ENCODE results near the gene OR10D3.

Gene OR10D3

DNA sequence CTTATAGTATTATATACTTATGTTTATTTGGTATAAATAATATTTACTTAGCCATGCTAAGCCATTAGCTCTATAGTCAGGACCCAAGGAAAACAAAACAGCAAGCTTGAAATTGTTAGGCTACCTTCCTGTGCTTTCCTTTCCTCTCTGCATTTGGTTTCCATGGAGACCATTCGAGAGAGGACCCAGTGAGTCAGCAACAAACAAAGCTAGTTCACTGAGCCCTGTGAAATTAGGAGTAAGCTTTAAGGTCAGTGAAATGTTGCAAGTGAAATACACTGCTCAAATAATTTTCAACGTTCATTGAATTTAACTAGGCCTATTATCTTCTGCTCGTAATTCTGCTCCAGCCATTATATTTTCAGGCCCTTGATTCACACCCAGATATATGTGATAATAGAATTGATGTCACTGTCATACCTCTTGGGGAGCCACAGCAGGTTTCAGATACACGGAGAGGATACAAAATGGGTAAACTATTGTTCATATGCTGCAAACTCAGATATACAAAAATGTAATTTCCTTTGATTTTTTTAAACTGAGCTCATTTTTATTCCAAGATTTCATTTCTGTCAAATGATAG is 9.1 kb upstream of the OR10D3 start:
- H3K4me1 ChIP-seq (ENCODE audit: insufficient read depth, low read length), result 0 out of 2 replicates have a peak, but pooled peaks cover 3% of the 10 kb centered on the region
- no peaks in the 10 kb centered on the region for H3K36me3 ChIP-seq (ENCODE audit: insufficient read depth, low read length)
- H3K9ac ChIP-seq (ENCODE audit: low read depth, low read length), result no peak overlapping the region
- H3K9me3 ChIP-seq (ENCODE audit: control insufficient read depth, insufficient read depth, low read length), result no peaks in the 10 kb centered on the region

DNA sequence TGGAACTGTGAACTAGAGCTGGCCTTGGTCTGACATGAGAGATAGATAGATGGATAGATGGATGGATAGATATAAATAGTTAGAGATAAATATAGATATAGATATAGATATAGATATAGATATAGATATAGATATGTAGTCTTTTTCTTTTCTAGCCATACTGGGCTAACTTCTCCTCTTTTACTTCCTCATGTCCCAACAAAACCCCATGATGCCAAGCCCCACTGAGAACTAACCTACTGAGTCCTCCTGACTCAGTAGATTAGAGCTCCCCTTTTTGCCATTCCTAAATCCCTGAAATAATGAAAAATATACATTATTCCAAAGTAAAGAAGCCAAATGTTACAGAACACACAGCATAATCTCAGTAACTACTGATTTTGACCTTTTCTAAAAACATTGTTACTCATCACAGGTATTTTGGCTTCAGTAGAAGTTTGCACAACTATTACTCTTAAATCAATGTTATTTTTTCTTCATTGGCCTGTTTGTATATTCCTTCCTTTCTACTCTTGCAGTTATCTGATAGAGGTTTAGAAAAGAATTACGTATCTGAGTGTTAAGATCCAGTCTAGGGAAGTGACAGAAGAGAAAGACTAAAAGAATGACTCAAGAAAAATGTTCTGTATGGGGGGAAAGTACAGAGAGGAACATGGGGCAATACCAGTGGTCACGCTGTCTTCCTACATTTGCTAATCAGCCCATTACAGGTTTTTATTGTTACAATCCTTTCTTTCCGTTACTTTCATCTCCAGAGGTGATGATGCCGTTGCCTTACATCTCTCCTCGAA is 6.0 kb upstream of the OR10D3 start:
- H3K4me1 ChIP-seq (ENCODE audit: insufficient read depth, low read length), result 0 out of 2 replicates have a peak, but pooled peaks cover 3% of the 10 kb centered on the region
- no peak overlapping the region for H3K9ac ChIP-seq (ENCODE audit: low read depth, low read length)
- H3K9me3 ChIP-seq (ENCODE audit: control insufficient read depth, insufficient read depth, low read length), result no peaks in the 10 kb centered on the region
- H3K36me3 ChIP-seq (ENCODE audit: insufficient read depth, low read length), result no peaks in the 10 kb centered on the region

DNA sequence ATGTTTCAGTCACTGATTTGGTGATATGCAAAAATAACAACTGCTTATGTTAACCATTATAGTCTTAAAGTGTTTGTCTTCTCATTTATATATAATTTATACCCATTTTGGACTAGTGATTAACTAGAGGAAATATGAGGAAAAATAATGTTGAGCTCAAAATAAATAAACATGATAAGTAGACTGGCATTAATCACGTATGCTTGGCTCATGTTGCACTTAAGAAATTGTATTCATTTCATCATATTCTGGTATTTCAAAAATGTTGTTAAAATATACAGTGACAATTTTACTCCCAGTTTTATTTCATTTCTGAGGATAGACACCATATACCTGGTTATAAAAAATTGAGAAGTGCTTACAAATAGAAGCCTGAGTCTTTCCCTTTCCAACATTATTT is 3.8 kb upstream of the OR10D3 start:
- no peaks in the 10 kb centered on the region for H3K36me3 ChIP-seq (ENCODE audit: insufficient read depth, low read length)
- H3K9ac ChIP-seq (ENCODE audit: low read depth, low read length), result no peak overlapping the region
- H3K9me3 ChIP-seq (ENCODE audit: control insufficient read depth, insufficient read depth, low read length), result no peaks in the 10 kb centered on the region

DNA sequence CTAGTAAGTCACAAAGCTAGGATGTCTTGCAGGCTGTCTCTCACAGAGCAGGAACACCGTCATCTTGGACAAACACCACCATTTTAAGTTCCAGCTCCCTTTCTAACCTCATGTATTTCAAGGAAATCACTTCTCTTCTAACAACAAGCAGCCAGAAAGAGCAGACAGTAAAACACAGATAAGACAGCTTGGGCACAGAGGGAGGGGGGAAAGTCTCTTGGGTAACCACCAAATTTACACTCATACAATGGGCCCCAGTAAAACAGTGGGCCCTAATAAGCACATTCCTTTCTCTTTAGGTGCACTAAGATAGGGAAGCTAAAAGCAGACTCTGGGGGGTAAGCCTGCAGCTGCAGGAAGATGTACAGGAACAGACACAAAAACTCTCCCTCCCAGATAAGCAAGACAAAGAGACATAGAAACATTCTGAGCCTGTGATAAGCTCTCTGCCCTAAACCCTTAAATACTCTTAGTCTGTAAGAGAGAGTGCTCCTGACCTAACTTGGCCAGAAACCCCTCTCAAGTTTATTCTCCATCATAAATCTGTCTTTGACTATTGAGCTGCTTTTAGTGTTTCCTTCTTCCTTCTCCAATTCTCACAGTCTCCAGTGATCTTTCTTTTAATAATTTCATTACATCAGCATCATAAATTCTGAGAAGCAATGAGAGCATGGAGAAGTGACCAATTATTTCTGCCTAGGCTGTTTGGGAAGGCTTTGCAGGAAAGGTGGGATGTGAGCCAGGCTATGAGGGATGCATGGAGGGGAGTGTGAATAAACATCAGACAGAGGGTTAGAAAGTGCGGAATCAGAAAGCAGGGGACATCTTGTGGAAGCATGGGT is 7.4 kb downstream of the OR10D3 start:
- H3K9ac ChIP-seq (ENCODE audit: low read depth, low read length), result no peak overlapping the region
- H3K4me1 ChIP-seq (ENCODE audit: insufficient read depth, low read length), result no peaks in the 10 kb centered on the region
- no peaks in the 10 kb centered on the region for H3K9me3 ChIP-seq (ENCODE audit: control insufficient read depth, insufficient read depth, low read length)
- no peaks in the 10 kb centered on the region for H3K36me3 ChIP-seq (ENCODE audit: insufficient read depth, low read length)

More for the DNA sequence above, 3.8 kb upstream of the OR10D3 start:
- 0 out of 2 replicates have a peak, but pooled peaks cover 3% of the 10 kb centered on the region for H3K4me1 ChIP-seq (ENCODE audit: insufficient read depth, low read length)

DNA sequence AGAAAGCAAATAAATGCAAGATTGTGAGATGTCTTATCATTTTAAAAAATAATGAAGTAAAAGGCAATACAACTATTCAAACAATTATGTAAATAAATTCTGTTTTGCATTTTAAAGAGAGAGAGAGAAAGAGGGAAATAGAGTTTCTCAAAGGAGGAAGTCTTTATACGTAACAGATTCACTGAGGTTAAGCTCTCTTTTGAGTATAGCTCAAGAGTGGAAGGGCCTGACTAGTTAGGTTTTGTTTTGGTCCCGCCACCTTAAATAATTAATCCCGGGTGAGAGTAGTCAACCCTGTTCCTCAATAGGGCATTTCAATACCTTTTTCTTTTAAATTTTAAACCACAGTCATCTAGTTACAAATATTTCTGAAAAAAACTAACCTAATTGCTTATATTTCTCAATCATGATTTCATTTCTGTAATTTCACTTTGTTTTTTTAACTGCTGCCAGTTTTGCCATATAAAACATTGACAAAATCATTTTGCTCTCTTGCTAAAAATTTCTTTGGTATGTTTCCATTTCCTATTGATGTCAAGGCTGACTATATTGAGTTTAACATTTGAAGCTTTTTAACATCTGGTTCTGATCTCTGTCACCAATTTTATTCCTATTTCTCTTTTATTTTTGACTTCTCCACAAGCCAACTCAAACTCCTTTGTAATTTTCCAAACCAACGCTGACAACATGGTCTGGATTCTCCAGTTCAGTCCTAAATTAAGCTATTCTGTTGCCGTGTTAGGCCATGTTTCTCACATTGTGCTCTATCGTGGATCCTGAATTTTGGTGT is 10.3 kb downstream of the OR10D3 start:
- Histone ChIP-seq H3K9ac (ENCODE audit: low read depth, low read length) (no peak overlapping the region), H3K36me3 (ENCODE audit: insufficient read depth, low read length) (no peaks in the 10 kb centered on the region), H3K4me1 (ENCODE audit: insufficient read depth, low read length) (no peaks in the 10 kb centered on the region), H3K9me3 (ENCODE audit: control insufficient read depth, insufficient read depth, low read length) (no peaks in the 10 kb centered on the region)

DNA sequence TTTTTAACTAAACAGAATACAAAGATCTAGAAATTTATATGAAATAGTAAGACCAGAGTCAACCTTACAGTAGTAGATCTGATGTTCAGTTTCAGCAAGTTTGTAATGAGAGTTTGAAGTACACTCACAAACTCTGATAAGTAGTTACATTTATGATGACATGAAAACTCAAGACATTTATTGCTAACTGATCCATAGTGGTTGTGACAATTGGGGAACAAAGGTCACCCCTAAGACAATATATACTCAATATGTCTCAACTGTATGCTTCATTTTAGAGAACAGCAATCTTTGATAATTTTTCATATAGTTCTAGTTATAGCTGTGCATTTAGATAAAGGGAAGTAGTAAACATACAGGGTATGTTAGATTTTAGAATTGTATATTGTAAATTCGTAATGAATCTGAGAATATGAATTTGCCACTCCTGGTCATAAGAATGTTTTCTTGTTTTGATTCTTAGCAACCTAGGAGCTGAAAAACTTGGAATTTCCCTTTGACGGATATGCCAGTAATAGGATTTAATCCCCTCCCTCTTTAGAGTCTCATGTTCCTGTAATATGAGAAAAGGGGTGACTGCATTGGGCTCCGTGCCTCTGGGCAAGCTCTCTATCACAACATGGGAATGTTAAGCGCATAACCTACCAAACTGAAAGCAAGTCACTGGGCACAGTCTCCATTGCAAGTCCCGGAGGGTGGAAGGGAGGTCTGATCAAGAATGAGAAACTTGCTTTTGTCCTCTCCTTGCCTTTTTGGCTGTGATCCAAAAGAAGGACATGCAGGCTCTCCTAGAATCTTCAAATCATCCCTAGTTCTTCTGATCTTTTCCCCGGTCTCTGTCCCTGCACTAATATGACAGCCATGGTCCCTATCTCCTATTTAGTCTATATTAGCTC is 11.4 kb downstream of the OR10D3 start:
- Histone ChIP-seq H3K36me3 (ENCODE audit: insufficient read depth, low read length) (no peaks in the 10 kb centered on the region), H3K4me1 (ENCODE audit: insufficient read depth, low read length) (no peaks in the 10 kb centered on the region), H3K9ac (ENCODE audit: low read depth, low read length) (no peak overlapping the region), H3K9me3 (ENCODE audit: control insufficient read depth, insufficient read depth, low read length) (no peaks in the 10 kb centered on the region)

DNA sequence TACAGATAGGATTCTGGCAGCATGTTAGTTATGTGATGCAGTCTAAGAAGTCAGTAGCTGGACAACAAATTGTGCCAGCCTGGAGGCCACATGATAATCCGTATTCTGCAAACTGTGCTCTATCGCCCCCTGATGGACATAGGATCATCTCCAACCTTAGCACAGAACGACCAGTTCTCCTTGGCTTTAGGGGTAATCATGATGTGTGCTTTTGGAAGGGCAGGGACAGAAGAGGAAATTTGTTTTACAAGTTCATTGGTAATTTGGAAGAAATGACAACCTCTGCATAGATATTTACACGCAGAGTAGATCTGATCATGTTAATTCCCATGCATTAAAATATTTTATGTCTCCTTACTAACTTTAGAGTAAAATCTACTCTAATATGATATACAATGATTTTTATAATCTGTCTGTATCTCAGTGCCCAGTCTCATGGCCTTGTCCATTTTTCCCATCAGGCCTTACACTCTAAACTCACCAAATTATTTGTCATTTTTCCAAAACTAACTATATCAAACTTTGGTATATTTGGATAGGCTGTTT is 12.1 kb downstream of the OR10D3 start:
- no peaks in the 10 kb centered on the region for H3K9me3 ChIP-seq (ENCODE audit: control insufficient read depth, insufficient read depth, low read length)
- H3K4me1 ChIP-seq (ENCODE audit: insufficient read depth, low read length), result no peaks in the 10 kb centered on the region
- no peak overlapping the region for H3K9ac ChIP-seq (ENCODE audit: low read depth, low read length)
- H3K36me3 ChIP-seq (ENCODE audit: insufficient read depth, low read length), result no peaks in the 10 kb centered on the region

DNA sequence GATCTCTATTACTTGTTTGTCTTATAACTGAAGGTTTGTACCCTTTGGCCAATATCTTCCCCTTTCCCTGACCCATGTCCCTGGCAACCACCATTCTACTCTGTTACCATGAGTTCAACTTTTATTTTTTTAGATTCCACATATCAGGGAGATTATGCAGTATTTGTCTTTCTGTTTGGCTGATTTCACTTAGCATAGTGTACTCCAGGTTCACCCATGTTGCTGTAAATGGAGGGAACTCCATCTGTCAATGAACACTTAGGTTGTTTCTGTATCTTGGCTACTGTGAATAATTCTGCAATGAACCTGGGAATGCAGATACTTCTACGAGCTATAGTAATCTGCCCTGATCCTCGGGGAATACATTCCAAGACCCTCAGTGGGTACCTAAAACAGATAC is 14.9 kb downstream of the OR10D3 start:
- H3K9me3 ChIP-seq (ENCODE audit: control insufficient read depth, insufficient read depth, low read length), result no peaks in the 10 kb centered on the region
- no peak overlapping the region for H3K9ac ChIP-seq (ENCODE audit: low read depth, low read length)
- H3K4me1 ChIP-seq (ENCODE audit: insufficient read depth, low read length), result no peaks in the 10 kb centered on the region
- H3K36me3 ChIP-seq (ENCODE audit: insufficient read depth, low read length), result no peaks in the 10 kb centered on the region

DNA sequence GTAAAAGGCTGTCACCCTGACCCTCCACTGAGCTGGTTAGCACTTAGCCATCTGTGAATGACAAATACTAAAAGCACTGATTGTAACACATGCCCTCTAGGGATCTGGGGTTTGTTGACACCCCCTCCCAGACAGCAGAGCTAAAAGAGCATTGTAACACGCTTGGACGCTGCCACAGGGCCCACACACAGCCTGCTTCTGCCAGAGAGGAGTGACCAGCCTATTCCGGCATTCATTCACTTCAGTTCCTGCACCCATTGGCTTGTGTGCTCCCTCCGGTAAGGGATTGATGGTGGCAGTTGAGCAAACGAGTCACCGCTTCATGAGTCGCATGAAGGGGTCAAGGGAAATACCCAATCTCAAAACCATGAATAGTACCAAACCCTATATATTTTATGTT is 15.8 kb downstream of the OR10D3 start:
- Histone ChIP-seq H3K9me3 (ENCODE audit: control insufficient read depth, insufficient read depth, low read length) (no peaks in the 10 kb centered on the region), H3K4me1 (ENCODE audit: insufficient read depth, low read length) (no peaks in the 10 kb centered on the region), H3K36me3 (ENCODE audit: insufficient read depth, low read length) (no peaks in the 10 kb centered on the region), H3K9ac (ENCODE audit: low read depth, low read length) (no peak overlapping the region)

DNA sequence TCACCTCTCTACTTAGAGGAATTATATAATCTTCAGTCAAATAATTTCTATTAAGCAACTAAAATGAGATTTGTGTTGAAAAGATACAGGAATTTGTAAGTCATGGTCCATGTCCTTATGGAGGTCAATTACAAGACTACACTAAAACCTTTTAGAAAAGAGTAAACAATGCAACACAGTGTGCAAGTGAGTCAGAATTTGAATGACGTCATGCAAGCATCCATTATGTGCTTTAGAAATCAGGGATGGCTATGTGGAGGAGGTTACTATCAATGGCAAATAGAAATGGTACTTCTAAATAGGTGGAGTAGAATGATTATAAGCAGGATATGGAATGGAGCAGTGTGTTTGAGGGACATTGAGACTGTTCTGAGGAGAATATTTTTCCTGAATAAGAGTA is 16.6 kb downstream of the OR10D3 start:
- H3K4me1 ChIP-seq (ENCODE audit: insufficient read depth, low read length), result no peaks in the 10 kb centered on the region
- no peaks in the 10 kb centered on the region for H3K36me3 ChIP-seq (ENCODE audit: insufficient read depth, low read length)
- no peaks in the 10 kb centered on the region for H3K9me3 ChIP-seq (ENCODE audit: control insufficient read depth, insufficient read depth, low read length)
- H3K9ac ChIP-seq (ENCODE audit: low read depth, low read length), result no peak overlapping the region

DNA sequence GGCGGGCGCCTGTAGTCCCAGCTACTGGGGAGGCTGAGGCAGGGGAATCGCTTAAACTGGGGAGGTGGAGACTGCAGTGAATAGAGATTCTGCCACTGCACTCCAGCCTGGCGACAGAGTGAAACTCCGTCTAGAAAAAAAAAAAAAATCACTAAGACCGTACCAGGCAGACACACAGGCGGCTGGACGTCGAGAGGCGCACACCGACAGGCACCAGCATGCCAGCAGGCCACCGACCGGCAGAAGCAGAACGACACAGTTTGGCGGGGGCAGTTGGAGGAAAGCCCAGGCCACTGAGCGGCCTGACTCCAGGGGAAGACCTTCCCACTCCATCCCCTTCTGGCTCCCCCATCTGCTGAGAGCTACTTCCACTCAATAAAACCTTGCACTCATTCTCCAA is 17.5 kb downstream of the OR10D3 start:
- H3K36me3 ChIP-seq (ENCODE audit: insufficient read depth, low read length), result no peaks in the 10 kb centered on the region
- H3K9ac ChIP-seq (ENCODE audit: low read depth, low read length), result no peak overlapping the region
- no peaks in the 10 kb centered on the region for H3K9me3 ChIP-seq (ENCODE audit: control insufficient read depth, insufficient read depth, low read length)
- no peaks in the 10 kb centered on the region for H3K4me1 ChIP-seq (ENCODE audit: insufficient read depth, low read length)

DNA sequence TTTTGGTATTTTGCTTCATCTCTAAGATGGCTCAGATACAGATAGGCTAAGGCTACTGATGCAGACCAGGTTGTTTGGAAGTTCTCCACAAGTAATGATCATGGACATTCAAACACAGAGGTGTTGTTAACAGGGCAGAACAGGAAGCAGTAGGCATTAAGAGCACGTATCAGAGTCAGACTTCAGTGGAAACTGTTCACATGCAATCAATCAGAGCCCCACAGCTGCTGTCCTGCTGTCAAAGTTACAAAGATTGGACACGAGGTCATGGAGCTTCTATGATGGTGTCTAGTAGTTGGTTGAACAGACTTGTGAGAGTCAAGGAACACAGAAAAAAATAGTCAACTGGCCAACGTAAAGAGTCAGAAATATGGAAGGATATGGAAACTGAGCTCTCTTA is 19.8 kb downstream of the OR10D3 start:
- Histone ChIP-seq H3K9ac (ENCODE audit: low read depth, low read length) (no peak overlapping the region), H3K4me1 (ENCODE audit: insufficient read depth, low read length) (no peaks in the 10 kb centered on the region), H3K9me3 (ENCODE audit: control insufficient read depth, insufficient read depth, low read length) (no peaks in the 10 kb centered on the region), H3K36me3 (ENCODE audit: insufficient read depth, low read length) (no peaks in the 10 kb centered on the region)

DNA sequence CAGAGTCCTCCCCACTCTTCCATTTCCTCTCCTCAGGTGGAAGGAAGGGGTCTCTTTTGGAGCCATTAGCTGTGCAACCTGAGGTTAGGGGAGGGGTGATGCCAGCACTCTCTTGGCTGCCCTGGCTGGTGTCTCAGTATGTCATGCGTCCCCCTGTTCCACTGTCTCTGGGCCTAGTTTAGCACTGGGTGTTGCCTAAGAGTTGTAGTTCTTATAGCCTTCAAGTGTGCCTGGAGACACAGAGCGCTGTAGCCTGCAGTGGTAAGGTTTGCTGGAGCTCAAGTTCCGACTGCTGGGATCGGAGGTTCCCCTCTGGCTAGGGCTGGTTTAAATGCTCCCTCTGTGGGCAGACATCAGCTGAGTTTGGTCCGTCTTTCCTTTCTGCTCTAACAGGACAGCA is 20.9 kb downstream of the OR10D3 start:
- Histone ChIP-seq H3K9ac (ENCODE audit: low read depth, low read length) (no peak overlapping the region), H3K9me3 (ENCODE audit: control insufficient read depth, insufficient read depth, low read length) (no peaks in the 10 kb centered on the region), H3K36me3 (ENCODE audit: insufficient read depth, low read length) (no peaks in the 10 kb centered on the region), H3K4me1 (ENCODE audit: insufficient read depth, low read length) (no peaks in the 10 kb centered on the region)

Data from ES-I3 (cell line).